Islet precursor cell (in vitro differentiated cells): ENCODE results near the gene TMEM109.

Experiments
- DNase-seq: peaks from one replicate; pipeline ENCODE4 v3.0.0-alpha.2; 2018

TMEM109 gene

DNA sequence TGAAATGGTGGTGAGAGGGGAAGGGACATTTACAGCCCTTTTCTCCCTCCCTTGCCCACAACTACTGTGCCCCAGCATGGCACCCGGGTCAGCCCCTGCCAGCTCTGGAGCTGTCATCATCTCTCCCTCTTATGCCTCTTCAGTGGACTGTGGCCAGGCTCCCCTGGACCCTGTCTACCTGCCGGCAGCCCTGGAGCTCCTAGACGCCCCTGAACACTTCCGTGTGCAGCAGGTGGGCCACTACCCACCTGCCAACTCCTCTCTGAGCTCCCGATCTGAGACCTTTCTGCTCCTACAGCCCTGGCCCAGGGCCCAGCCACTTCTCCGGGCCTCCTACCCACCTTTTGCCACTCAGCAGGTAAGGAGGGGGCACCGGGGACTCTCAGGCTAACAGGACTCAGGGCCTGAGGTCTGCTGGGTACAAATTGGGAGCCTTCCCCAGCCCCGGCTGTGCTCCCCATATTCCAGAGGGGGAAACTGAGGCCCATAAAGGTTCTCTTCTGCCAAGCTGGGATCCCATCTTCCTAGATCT, 13.2 kb downstream of the TMEM109 start:
- no peak for DNase-seq

DNA sequence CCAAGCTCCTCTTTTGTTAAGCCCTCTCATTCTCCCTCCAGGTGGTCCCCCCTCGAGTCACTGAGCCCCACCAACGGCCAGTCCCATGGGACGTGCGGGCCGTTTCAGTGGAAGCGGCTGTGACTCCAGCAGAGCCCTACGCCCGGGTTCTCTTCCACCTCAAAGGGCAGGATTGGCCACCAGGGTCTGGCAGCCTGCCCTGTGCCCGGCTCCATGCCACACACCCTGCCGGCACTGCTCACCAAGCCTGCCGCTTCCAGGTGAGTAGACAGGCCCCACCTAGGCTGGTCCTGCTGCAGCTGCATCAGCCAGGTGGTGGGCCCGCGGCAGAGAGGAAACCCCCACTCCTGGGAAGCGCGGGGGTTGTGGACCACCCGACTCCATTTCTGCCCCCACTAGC, 13.6 kb downstream of the TMEM109 start:
- no peak for DNase-seq

DNA sequence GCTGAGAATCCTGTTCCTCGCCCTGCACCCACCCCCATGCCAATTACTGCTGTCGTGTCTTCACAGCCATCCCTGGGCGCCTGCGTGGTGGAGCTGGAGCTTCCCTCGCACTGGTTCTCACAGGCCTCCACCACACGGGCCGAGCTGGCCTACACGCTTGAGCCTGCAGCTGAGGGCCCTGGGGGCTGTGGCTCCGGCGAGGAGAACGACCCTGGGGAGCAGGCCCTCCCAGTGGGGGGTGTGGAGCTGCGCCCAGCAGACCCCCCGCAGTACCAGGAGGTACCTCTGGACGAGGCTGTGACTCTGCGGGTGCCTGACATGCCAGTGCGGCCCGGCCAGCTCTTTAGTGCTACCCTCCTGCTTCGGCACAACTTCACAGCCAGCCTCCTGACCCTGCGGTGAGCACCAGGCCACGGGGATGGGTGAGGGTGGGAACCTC, 14.6 kb downstream of the TMEM109 start:
- DNase-seq = no peak

DNA sequence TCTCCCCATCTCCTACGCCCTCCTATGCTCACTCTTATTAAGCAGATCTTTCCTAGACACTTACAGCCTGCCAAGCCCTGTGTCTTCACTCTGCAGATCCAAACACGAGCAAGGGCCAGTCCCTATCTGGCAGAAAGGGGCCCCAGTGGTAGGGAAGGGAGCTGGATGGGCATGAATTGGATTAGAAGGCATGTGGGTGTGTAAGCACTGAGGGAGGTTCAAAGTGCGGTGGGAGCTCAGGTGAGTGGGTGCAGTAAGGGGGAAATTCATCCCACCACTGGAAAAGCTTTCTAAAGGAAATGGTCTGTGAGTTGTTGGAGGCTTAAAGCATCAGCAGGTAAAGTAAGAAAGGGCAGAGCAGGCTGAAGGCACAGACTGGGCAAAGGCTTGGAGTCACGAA, 15.8 kb downstream of the TMEM109 start:
- no peak for DNase-seq

DNA sequence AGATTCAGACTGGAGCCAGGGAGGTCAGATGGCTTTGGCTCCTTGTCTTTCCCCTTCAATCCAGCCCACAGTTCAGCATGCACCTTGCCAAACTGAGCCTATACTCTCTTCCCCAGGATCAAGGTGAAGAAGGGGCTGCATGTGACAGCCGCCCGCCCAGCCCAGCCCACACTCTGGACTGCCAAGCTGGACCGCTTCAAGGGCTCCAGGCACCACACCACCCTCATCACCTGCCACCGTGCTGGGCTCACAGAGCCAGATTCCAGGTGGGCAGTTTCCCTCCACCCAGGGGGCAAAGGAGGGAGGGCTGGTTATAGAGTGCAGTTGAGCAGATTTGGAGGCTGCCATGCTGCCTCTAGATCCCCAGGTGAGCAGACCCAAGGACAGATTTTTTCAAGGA, 16.4 kb downstream of the TMEM109 start:
- no peak for DNase-seq

DNA sequence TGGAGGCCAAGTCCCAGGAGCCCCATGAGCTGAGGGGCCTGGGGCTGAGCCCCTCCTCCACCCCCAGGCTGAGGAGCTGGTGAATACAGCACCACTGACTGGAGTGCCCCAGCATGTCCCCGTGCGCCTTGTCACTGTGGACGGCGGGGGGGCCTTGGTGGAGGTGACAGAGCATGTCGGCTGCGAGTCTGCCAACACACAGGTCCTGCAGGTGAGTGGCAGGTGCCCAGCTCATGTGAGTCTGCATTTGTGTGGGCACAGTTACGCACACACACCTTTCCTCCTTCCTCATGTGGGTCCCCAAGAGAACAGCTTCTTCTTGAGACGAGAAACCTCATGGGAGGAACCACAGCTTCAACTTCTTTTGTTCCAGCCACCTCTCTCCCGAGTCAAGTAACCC, 18.0 kb downstream of the TMEM109 start:
- no peak for DNase-seq

DNA sequence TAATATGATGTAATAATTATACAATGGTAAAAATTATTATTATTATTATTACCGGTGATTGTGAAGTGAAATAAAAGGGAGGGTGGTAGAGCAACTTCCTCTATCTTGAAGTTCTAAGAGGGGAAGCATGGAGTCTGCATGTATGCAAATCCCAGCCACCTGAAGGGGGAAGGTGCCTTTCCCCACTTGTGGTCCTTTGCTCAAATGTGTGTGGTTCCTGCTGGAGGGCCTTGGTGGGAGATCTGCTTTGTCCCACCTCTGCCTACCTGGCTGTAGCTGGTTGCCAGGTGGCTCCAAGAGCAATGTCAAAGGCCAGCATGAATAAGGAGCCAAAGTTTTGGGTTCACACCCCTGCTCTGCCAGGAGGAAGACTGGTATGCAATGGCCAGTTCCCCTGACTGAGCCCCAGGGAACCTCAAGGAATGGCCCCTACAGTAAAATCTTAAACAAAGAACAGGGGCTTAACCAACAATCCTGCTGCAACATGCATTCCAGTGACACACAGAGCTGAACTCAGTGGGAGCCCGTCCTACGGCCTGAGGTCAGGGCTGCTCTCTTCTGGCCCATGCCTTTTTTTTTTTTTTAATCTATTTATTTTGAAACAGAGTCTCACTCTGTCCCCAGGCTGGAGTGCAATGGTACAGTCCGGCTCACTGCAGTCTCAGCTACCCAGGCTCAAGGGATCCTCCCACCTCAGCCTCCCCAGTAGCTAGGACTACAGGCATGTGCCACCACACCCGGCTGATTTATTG, 18.8 kb downstream of the TMEM109 start:
- no peak for DNase-seq

DNA sequence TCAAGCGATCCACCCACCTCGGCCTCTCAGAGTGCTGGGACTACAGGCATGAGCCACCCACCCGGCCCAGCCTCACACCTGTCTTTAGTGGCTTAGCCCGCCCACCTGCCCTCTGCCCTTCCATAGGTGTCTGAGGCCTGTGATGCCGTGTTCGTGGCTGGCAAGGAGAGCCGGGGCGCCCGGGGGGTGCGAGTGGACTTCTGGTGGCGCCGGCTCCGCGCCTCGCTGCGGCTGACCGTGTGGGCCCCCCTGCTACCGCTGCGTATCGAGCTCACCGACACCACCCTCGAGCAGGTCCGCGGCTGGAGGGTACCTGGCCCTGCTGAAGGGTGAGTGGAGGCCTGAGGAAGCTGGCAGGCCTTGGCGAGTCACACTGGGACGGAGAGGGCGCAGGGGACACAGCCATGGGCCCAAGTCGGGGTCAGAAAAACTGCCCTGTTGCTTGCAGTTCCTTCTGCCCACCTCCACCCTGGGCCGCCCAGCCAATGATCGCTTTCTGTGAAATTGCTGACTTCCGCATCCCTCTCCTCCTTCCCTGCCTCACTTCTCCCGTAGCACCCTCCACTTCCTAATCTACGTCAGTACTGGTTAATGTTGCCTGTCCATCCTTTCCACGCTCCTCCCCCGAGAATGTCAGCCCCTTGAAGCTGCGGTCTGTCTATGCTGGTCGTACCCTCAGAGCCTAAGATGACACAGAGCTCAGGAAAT, 19.6 kb downstream of the TMEM109 start:
- DNase-seq = no peak

DNA sequence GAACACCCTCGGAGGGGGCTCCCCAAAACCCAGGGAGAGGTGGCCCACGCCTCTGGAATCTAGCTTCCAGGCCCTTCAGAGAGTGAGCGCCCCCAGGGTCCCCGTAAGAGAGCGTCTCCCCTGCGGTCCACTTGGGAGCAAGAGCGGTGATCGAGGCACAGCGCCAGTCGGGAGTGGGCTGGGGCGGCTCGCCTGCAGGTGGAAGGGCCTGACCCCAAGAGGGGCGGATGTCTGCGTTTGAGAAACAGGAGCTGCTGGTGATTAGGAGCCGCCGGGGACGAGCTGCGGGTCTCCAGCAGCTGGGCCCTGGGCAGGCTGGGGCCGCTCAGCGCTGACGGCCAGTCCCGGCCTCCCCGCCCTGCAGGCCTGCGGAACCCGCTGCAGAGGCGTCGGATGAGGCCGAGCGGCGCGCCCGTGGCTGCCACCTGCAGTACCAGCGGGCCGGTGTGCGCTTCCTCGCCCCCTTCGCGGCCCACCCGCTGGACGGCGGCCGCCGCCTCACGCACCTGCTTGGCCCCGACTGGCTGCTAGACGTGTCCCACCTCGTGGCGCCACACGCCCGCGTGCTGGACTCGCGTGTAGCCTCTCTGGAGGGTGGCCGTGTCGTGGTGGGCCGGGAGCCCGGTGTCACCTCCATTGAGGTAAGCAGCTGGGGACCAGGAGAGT, 20.3 kb downstream of the TMEM109 start:
- DNase-seq = no peak

DNA sequence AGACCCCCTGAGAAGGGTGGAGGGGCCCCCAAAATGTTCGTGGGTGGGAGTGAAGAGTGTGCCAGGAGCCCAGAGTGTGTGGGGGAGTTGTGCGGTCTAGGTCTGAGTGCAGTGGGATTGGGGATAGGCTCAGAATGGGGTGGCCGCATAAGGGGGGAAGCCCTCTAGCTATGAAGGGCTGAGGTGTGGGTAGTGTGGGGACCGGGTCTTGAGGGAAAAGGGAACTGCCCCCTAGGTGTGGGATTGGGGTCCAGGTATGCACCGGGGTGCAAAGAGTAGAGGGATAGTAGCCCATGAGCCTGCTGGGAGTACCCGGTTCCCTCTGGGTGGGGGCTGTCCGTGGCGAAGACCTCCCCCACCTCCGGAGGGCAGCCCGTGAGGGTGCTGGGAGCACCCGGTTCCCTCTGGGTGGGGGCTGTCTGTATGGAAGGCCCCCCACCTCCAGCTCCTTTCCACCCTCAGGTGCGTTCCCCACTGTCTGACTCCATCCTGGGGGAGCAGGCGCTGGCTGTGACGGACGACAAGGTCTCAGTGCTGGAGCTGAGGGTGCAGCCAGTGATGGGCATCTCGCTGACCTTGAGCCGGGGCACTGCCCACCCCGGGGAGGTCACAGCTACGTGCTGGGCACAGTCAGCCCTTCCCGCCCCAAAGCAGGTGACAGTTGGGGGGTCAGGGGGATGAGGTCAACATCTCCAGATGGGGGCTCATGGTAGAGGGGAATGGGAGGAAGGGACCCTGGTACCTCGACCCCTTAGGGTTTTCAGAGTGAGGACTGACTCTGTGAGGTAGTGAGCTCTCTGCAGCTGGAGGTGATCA, 21.0 kb downstream of the TMEM109 start:
- DNase-seq = no peak

DNA sequence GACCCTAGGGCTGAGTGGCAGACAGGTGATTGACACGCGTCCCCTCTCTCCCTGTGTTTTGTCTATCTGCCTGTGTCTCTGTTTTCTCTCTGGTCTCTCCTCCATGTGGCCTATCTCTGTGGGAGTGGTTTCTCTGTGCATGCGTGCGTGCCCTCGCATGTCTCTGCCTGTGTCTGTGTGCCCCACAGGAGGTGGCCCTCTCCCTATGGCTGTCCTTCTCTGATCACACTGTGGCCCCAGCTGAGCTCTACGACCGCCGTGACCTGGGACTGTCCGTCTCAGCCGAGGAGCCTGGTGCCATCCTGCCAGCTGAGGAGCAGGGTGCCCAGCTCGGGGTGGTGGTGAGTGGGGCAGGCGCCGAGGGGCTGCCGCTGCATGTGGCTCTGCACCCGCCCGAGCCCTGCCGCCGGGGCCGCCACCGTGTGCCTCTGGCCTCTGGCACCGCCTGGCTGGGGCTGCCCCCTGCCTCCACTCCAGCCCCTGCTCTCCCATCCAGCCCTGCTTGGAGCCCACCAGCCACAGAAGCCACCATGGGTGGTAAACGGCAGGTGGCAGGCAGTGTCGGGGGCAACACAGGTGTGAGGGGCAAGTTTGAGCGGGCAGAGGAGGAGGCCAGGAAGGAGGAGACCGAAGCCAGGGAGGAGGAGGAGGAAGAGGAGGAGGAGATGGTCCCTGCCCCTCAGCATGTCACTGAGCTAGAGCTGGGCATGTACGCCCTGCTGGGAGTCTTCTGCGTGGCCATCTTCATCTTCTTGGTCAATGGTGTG, 21.9 kb downstream of the TMEM109 start:
- no peak for DNase-seq

DNA sequence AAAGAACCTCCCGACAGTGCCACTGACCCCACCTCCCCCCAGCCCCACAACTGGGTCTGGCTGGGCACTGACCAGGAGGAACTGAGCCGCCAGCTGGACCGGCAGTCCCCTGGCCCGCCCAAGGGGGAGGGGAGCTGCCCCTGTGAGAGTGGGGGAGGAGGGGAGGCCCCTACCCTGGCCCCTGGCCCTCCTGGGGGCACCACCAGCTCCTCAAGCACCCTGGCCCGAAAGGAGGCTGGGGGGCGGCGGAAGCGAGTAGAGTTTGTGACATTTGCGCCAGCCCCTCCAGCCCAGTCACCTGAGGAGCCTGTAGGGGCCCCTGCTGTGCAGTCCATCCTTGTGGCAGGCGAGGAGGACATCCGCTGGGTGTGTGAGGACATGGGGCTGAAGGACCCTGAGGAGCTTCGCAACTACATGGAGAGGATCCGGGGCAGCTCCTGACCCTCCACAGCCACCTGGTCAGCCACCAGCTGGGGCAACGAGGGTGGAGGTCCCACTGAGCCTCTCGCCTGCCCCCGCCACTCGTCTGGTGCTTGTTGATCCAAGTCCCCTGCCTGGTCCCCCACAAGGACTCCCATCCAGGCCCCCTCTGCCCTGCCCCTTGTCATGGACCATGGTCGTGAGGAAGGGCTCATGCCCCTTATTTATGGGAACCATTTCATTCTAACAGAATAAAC, 22.6 kb downstream of the TMEM109 start:
- no peak for DNase-seq

DNA sequence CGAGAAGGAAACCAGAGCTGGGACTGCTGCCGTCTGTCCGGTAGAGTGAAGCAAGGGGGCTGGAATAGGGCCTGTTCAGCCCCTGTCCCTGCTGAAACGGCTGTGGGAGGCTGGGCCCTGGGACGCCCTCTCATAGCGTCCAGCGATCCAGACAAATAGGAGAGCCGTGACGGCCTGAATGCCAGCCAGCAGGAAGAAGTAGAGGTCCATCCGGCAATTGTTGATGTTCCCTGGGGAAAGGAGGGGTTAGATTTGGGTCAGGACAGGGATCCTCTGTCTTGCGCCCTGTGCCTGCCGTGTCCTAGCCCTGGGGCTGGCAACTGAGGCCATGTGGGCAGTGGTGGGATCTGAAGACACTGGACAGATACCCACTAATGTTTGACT, 23.2 kb downstream of the TMEM109 start:
- no peak for DNase-seq

DNA sequence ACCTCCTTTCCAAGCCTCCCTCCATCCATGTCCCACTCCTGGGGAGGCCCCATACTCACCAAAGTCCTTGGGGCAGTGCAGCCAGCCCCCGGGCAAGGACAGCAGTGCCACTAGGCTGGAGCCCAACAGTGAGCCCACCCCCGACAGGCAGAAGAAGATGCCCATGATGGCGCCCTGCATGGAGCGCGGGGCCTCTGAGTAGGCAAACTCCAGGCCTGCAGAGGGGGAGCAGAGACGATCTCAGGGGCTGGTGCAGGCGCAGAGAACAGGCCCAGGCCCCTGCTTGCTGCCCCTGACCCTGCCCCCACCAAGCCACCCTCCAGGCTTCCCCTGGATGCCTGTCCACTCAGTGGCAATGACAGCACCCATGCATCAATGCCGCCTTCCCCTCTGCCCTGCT, 23.9 kb downstream of the TMEM109 start:
- DNase-seq = no peak

DNA sequence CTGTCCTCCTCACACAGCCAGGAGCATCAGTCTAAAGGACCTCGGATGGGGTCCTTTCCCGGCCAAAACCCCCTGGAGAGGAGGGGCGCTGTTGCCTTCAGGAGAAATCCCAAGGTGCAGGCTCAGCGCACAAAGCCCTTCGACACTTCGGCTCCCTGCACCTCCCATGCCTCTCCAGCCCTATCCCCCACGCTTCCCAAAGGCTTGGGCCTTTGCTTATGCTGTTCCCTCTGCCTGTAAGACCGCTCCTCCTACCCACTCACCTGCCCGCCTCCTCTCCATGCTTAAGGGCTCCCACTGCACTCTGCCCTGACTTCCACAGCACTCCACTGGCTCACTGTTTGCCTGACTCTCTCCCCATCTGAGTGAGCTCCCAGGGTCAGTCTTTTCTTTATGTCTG, 24.5 kb downstream of the TMEM109 start:
- no peak for DNase-seq

DNA sequence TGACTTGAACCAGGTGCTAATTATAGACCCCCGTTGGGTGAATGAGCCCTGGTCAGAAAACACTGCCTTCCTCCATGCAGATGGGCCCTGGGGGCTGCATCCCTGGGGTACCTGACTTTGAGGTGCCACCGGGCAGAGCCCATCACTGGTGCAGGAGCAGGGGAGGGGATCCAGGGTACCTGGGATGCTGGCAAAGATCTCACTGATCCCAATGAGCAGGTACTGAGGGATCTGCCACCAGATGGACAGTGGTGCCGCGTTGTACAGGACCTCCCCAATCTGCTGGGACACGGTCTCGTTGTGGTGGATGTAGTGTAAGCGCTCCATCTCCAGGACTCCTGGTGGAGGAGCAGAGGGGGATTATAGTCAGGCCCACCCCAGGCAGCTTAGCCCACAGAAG, 25.3 kb downstream of the TMEM109 start:
- DNase-seq = no peak

DNA sequence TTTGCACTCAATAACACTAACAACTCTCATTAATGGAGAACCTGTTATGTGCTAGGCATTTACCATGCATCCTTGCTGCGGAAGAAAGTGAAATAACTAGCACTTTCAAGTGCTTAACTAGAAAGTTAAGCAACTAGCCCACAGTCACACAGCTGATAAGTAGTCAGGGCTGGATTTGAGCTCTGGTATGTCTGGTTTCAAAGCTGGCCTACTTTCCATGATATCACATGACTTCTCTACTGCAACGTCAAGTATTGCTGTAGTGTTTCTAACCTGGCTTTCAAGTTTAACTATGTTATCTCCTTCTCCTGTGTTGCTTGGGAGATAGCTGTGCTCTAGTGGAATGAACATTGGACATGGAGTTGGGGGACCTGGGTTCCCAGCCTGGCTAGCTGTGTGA, 25.9 kb downstream of the TMEM109 start:
- DNase-seq = no peak

DNA sequence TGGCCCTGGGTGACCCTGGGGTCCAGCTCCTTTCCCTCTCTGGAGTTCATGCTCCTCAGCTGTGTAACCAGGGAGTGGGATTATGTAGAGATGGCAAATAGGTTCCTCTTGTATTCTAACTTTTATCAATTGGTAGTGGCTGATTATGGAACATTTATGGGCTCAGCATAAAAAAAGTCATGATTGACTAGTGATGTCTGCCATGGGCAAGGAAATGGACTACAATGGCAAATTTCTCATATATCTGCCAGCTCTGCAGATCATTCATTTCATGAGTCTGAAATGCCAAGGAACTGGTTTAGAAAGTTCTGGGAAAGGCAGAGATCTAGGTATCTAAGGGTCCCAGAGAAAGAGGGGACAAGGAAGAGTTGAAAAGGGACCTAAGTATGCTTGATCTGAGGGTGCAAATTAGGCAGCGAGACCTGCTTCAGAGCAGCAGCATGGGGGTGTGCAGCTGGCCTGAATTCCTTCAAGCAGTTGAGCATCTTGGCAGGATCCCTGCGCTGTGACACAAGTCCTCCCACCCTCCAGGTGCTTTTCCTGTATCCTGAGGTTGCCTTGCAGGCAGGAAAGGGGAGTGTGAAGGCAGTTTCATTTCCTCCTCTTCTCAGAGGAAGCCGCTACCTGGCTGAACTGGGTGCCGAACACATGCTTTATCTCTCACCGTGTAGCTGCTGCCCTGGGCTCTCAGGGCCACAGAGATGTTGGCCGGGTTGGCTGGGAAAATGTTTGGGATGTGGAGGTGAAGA, 27.6 kb downstream of the TMEM109 start:
- DNase-seq = no peak

DNA sequence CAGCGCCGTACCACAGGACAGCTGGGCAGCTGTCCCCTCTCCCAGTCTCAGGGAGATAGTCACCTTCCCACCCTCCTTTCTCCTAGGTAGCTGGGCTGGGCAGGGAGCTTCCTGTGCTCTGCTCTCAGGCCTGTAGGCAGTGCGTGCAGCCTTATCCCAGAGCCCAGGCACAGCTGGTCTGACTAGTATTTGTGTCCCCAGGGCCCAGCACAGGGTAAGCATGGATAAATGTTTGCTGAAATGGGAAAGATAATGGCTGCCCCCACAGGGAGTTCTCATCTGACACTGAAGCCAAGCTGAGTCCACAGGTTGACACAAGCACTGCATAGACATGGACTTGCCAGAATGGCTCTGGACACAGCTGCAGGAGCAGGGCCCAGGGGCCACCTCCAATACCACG, 28.3 kb downstream of the TMEM109 start:
- DNase-seq = no peak

DNA sequence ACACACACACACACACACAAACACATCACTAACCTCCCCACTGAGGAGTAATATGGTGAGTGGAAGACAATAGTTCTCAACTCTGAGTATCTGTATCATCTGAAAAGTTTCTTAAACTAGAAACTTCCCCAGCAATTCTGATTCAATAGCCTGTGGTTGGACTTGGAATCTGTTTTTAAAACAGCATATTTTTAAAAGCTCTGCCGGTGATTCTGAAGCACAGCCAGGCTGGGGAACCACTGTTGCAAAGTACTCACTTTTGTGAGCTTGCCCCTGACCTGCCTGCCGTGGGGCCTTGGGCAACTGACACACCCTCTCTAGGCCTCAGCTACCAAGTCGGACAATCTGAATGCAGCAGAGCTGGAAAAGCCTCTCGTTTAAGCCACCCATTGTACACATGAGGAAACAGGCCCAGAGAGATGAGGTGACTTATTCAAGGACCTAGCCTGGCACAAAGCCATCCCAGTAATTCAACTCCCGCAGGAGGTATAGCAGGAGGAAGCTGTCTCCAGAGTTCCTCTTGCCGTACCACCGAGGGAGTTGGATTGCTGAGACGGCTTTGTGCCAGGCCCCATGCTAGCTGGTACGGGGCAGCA, 29.1 kb downstream of the TMEM109 start:
- DNase-seq = no peak
